CD4-positive, alpha-beta T cell (primary cell): ENCODE data around the gene ISL1. TPM values are rescaled to one million over a fixed set of nuclear protein-coding genes. Genes with fewer than 3 reads are reported as not detected.

Experiments used
- ATAC-seq: fragments of 200-7000 bp; cut with Tn5 transposase; one replicate; pipeline ENCODE4 v1.10.0; 2022; ENCODE audit warnings: mild to moderate bottlenecking; ENCODE audit not compliant: poor library complexity
- CTCF ChIA-PET: fragments of 350-600 bp; sonication (Branson Sonifier 250); formaldehyde crosslinking; loops from one replicate; lab custom pipeline; 2021; ENCODE audit warnings: antibody characterized with exemption, inconsistent platforms; lab: Charles Lee
- POLR2A ChIA-PET: fragments of 350-600 bp; sonication (Branson Sonifier 250); formaldehyde crosslinking; loops from one replicate; lab custom pipeline; 2021; ENCODE audit warnings: antibody characterized with exemption, inconsistent platforms; lab: Charles Lee
- DNase-seq, 14 experiments: peaks; one replicate each; pipeline ENCODE4 v3.0.0-alpha.2; 2013 to 2020; ENCODE audit warnings: mixed read lengths in 2 of 14
- H3K27ac ChIP-seq, 2 donors: one replicate each; pipeline versions ENCODE4 v1.5.1 to v1.7.0; 2013; ENCODE audit warnings: low read length in 2 of 2, low read depth in 1 of 2, mild to moderate bottlenecking in 1 of 2
- H3K27me3 ChIP-seq, 2 experiments: 1 replicate in 1 of 2; 2 replicates in 1 of 2; pipeline versions ENCODE4 v1.6.1 to v1.7.0; 2013; ENCODE audit warnings: low read length in 2 of 2, control low read depth in 1 of 2, mild to moderate bottlenecking in 1 of 2, moderate library complexity in 1 of 2; ENCODE audit not compliant: insufficient read depth in 2 of 2, control insufficient read depth in 1 of 2
- H3K36me3 ChIP-seq: one replicate; pipeline ENCODE4 v1.6.1; 2013; ENCODE audit warnings: low read length, control low read depth; ENCODE audit not compliant: insufficient read depth
- H3K4me1 ChIP-seq: one replicate; pipeline ENCODE4 v1.6.1; 2013; ENCODE audit warnings: low read length, control low read depth; ENCODE audit not compliant: insufficient read depth
- H3K4me3 ChIP-seq: one replicate; pipeline ENCODE4 v1.5.1; 2013; ENCODE audit warnings: mild to moderate bottlenecking, low read length, moderate library complexity
- H3K9me3 ChIP-seq, 2 experiments: 1 replicate in 1 of 2; 2 replicates in 1 of 2; pipeline versions ENCODE4 v1.6.1 to v1.7.0; 2013; ENCODE audit warnings: low read length in 2 of 2, mild to moderate bottlenecking in 2 of 2, control low read depth in 1 of 2, moderate library complexity in 1 of 2; ENCODE audit not compliant: control insufficient read depth in 1 of 2, insufficient read depth in 1 of 2
- H3K27ac Mint-ChIP-seq: one replicate; pipeline ENCODE4 v1.8.0; 2020; ENCODE audit warnings: mixed read lengths
- H3K27me3 Mint-ChIP-seq: one replicate; pipeline ENCODE4 v1.8.0; 2021; ENCODE audit warnings: mixed read lengths
- H3K36me3 Mint-ChIP-seq: one replicate; pipeline ENCODE4 v1.8.0; 2021; ENCODE audit warnings: low read depth, mixed read lengths
- H3K4me1 Mint-ChIP-seq: one replicate; pipeline ENCODE4 v1.8.0; 2021; ENCODE audit warnings: low read depth, mixed read lengths
- H3K4me3 Mint-ChIP-seq: one replicate; pipeline ENCODE4 v1.8.0; 2020; ENCODE audit warnings: mild to moderate bottlenecking, mixed read lengths
- H3K9me3 Mint-ChIP-seq: one replicate; pipeline ENCODE4 v1.8.0; 2020; ENCODE audit warnings: mixed read lengths
- intact Hi-C, 2 experiments: fragments of 100-400 bp; cut with DNase I in 1 of 2; cut with micrococcal nuclease in 1 of 2; formaldehyde crosslinking; loops; one replicate each; pipeline versions ENCODE4 v1.15.1 to v1.9.0; 2023 to 2025; cut with DNase I, micrococcal nuclease
- total RNA-seq, 174 experiments: library from RNA in 2 of 174; stranded (reverse) in 2 of 174; gene quantifications; one replicate each; pipeline ENCODE4 v1.2.3 and lab custom pipeline; 2021 to 2026
- TF ChIP-seq, protein P1 (sequence below): fragments of 200-600 bp; IDR thresholded peaks from one replicate; pipeline ENCODE4 v1.8.0; 2022; ENCODE audit warnings: antibody characterized with exemption, mild to moderate bottlenecking

ISL1 gene
- total RNA-seq, 2 experiments from 2014 or later, result not detected

GRCh38 chr5:51392689-51393199, 9.5 kb downstream of the ISL1 start:
- peaks cover 3% of the 10 kb centered on the region for H3K9me3 Mint-ChIP-seq
- ChIA-PET POLR2A (no interaction called here), CTCF (no interaction called here)
- Histone ChIP-seq H3K36me3 (no peaks in the 10 kb centered on the region), H3K9me3 (peaks cover 8 to 10% of the 10 kb centered on the region in 2 experiments), H3K27ac (no peak overlapping the region), H3K4me1 (no peaks in the 10 kb centered on the region), H3K4me3 (no peak overlapping the region), H3K27me3 (peaks cover 37 to 54% of the 10 kb centered on the region in 2 experiments)
- ATAC-seq, result no peak
- no peak for DNase-seq
- no peaks in the 10 kb centered on the region for H3K4me1 Mint-ChIP-seq
- intact Hi-C loops, result no loop called here
- H3K4me3 Mint-ChIP-seq, result no peak overlapping the region
- H3K36me3 Mint-ChIP-seq, result no peaks in the 10 kb centered on the region
- peaks cover 86% of the 10 kb centered on the region for H3K27me3 Mint-ChIP-seq
- TF ChIP-seq, protein P1, sequence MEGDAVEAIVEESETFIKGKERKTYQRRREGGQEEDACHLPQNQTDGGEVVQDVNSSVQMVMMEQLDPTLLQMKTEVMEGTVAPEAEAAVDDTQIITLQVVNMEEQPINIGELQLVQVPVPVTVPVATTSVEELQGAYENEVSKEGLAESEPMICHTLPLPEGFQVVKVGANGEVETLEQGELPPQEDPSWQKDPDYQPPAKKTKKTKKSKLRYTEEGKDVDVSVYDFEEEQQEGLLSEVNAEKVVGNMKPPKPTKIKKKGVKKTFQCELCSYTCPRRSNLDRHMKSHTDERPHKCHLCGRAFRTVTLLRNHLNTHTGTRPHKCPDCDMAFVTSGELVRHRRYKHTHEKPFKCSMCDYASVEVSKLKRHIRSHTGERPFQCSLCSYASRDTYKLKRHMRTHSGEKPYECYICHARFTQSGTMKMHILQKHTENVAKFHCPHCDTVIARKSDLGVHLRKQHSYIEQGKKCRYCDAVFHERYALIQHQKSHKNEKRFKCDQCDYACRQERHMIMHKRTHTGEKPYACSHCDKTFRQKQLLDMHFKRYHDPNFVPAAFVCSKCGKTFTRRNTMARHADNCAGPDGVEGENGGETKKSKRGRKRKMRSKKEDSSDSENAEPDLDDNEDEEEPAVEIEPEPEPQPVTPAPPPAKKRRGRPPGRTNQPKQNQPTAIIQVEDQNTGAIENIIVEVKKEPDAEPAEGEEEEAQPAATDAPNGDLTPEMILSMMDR, result no peak
- no peak overlapping the region for H3K27ac Mint-ChIP-seq

- H3K4me3 ChIP-seq, result no peak overlapping the region
- no peaks in the 10 kb centered on the region for H3K36me3 ChIP-seq
- no peak overlapping the region for H3K27ac Mint-ChIP-seq
- ATAC-seq, result no peak
- no peaks in the 10 kb centered on the region for H3K4me1 ChIP-seq
- peaks cover 8 to 18% of the 10 kb centered on the region in 2 experiments for H3K9me3 ChIP-seq
- peaks cover 88% of the 10 kb centered on the region for H3K27me3 Mint-ChIP-seq
- peaks cover 43 to 54% of the 10 kb centered on the region in 2 experiments for H3K27me3 ChIP-seq
- no peaks in the 10 kb centered on the region for H3K36me3 Mint-ChIP-seq
- CTCF ChIA-PET, result no interaction called here
- no peak for DNase-seq
- TF ChIP-seq, protein P1, result no peak
- peaks cover 3% of the 10 kb centered on the region for H3K9me3 Mint-ChIP-seq
- POLR2A ChIA-PET, result no interaction called here
- H3K27ac ChIP-seq, result no peak overlapping the region
- intact Hi-C loops, result no loop called here
- H3K4me3 Mint-ChIP-seq, result no peak overlapping the region
- H3K4me1 Mint-ChIP-seq, result no peaks in the 10 kb centered on the region
Measured at GRCh38 chr5:51394609-51395008, 11.4 kb downstream of the ISL1 start.

DNA sequence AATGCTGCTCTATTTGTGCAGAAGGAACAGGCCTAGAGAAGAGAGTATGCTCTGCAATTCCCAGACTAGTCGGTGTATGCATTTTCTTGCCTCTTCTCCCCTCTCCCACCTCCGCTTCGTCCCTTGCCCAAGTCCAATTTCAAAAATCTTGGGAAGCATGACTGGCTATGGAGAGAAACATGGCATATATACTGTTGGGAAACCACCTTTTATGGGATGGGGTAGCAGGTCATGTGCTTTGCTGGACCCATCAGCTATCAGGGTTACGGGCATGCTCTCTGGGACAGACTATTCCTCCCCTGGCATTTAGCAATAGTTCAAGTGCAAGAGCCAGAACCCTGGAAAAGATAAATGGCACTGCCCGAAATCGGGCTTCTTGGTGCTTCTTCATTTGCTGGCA, 12.0 kb downstream of the ISL1 start:
- no peak for DNase-seq
- peaks cover 8 to 16% of the 10 kb centered on the region in 2 experiments for H3K9me3 ChIP-seq
- H3K36me3 ChIP-seq, result no peaks in the 10 kb centered on the region
- no peaks in the 10 kb centered on the region for H3K36me3 Mint-ChIP-seq
- H3K4me1 ChIP-seq, result no peaks in the 10 kb centered on the region
- CTCF ChIA-PET, result no interaction called here
- no peak for ATAC-seq
- no peak overlapping the region for H3K27ac ChIP-seq
- H3K4me3 Mint-ChIP-seq, result no peak overlapping the region
- POLR2A ChIA-PET, result no interaction called here
- TF ChIP-seq, protein P1, result no peak
- no peak overlapping the region for H3K27ac Mint-ChIP-seq
- H3K4me1 Mint-ChIP-seq, result no peaks in the 10 kb centered on the region
- intact Hi-C loops, result no loop called here
- H3K4me3 ChIP-seq, result no peak overlapping the region
- peaks cover 92% of the 10 kb centered on the region for H3K27me3 Mint-ChIP-seq
- peaks cover 42 to 51% of the 10 kb centered on the region in 2 experiments for H3K27me3 ChIP-seq
- peaks cover 3% of the 10 kb centered on the region for H3K9me3 Mint-ChIP-seq
